Ovary (tissue), 9 donors: ENCODE measurements around the gene SYNGR4. TPM values are rescaled to one million over a fixed set of nuclear protein-coding genes. Genes with fewer than 3 reads are reported as not detected.

ENCODE experiments used
- DNase-seq, 5 donors: peaks; one replicate each; pipeline ENCODE4 v3.0.0-alpha.2; 2019 to 2020
- H3K27ac ChIP-seq, 2 donors: fragments of 200-600 bp; one replicate each; pipeline versions ENCODE4 v1.5.1 to v1.8.0; 2019 to 2022
- H3K27me3 ChIP-seq: fragments of 200-600 bp; one replicate; pipeline ENCODE4 v1.8.0; 2022
- H3K36me3 ChIP-seq: fragments of 200-600 bp; sonication (generic); one replicate; pipeline ENCODE4 v1.5.1; 2019
- H3K4me1 ChIP-seq: one replicate; pipeline ENCODE4 v1.8.1; 2013; ENCODE audit warnings: mild to moderate bottlenecking, moderate library complexity; ENCODE audit not compliant: insufficient read depth
- H3K4me3 ChIP-seq: fragments of 200-600 bp; sonication (generic); one replicate; pipeline ENCODE4 v1.5.1; 2017
- H3K9me3 ChIP-seq, 2 donors: fragments of 200-600 bp in 1 of 2; sonication (generic) in 1 of 2; one replicate each; pipeline versions ENCODE4 v1.5.1 to v1.8.1; 2013 to 2019; ENCODE audit warnings: mild to moderate bottlenecking in 1 of 2, moderate library complexity in 1 of 2
- CTCF ChIP-seq, 3 donors: fragments of 450-650 bp in 2 of 3; fragments of 200-600 bp in 1 of 3; IDR thresholded peaks; one replicate each; pipeline versions ENCODE4 v1.5.1 to v1.8.0; 2016 to 2022; ENCODE audit warnings: antibody characterized with exemption in 3 of 3, mild to moderate bottlenecking in 1 of 3
- EP300 ChIP-seq: sonication (generic); formaldehyde crosslinking; IDR thresholded peaks from one replicate; pipeline ENCODE4 v1.6.1; 2017; ENCODE audit warnings: antibody characterized with exemption
- POLR2A ChIP-seq: fragments of 450-650 bp; IDR thresholded peaks from one replicate; pipeline ENCODE4 v1.6.1; 2017; ENCODE audit warnings: antibody characterized with exemption, mild to moderate bottlenecking, moderate library complexity
- WGBS, 3 donors: extraction: QIAGEN DNeasy Blood & Tissue Kit in 1 of 3; methylation state at CpG; one replicate each; pipeline versions ENCODE4 v1.1.5 to v1.1.7; 2013 to 2017; 5-methylcytosine and 5-hydroxymethylcytosine counted together
- intact Hi-C, 4 donors: fragments of 100-400 bp; cut with DNase I; formaldehyde crosslinking; loops; one replicate each; pipeline versions ENCODE4 v1.11.0 to v1.15.1; 2022 to 2023
- polyA plus RNA-seq, 2 donors: library from polyadenylated mRNA; stranded (reverse); fragments of 200-250 nt in 1 of 2; fragments of 350-450 nt in 1 of 2; fragmentation: Illumina TruSeq in 1 of 2; extraction: RNeasy Lipid Tissue Mini Kit (QIAGEN cat#74804) in 1 of 2; gene quantifications; one replicate each; pipeline ENCODE4 v1.2.3, GENCODE V29; 2013 to 2014
- total RNA-seq, 7 donors: library from RNA; depleted of rRNA in 2 of 7; stranded (reverse); fragments of >200 nt in 2 of 7; fragmentation: NEBNext Ultra II Directional in 3 of 7; extraction: Animal tissue kit (Norgen Biotek cat#: 25700) in 3 of 7; gene quantifications; one replicate each; pipeline versions ENCODE4 v1.1.0 to v1.2.4, GENCODE V29; 2016 to 2023
- donor health status: DM: no; HTN: no; CAD: no; lungs with moderate emphysema.
- donor health status: DM: no; HTN: no; CAD: no.
- donor health status: Bipolar disorder and iron deficiency.
- donor health status: DM: yes; HTN: yes; CAD: no.
- donor health status: DM: no; HTN: no; CAD: no.
- donor health status: DM: yes; HTN: yes; CAD: no.

SYNGR4 gene
- total and polyA plus RNA-seq, 9 donors, result not detected

- no peak for DNase-seq
- TF ChIP-seq CTCF (IDR thresholded peaks at IDR 0.05), result no peak
- H3K9me3 ChIP-seq, result peaks cover 0 to 4% of the 10 kb centered on the region in 2 donors
- intact Hi-C loops, result no loop called here
- WGBS, 3 donors, result 82 to 87% (median 85%) methylated on average over 13 of the region's 13 CpGs
- no peaks in the 10 kb centered on the region for H3K27me3 ChIP-seq
- H3K4me1 ChIP-seq, result no peaks in the 10 kb centered on the region
- no peak overlapping the region for H3K27ac ChIP-seq
- H3K36me3 ChIP-seq, result no peaks in the 10 kb centered on the region
- no peak overlapping the region for H3K4me3 ChIP-seq
Measured at GRCh38 chr19:48405850-48406249, 41.7 kb downstream of the SYNGR4 start.

- WGBS, 3 donors, result 65 to 68% (median 65%) methylated on average over 24 of the region's 24 CpGs
- no peaks in the 10 kb centered on the region for H3K4me1 ChIP-seq
- no peaks in the 10 kb centered on the region for H3K9me3 ChIP-seq
- DNase-seq, result no peak
- no peak overlapping the region for H3K4me3 ChIP-seq
- H3K36me3 ChIP-seq, result no peaks in the 10 kb centered on the region
- no peak for TF ChIP-seq POLR2A
- TF ChIP-seq EP300, result no peak
- TF ChIP-seq CTCF (IDR thresholded peaks at IDR 0.05), result no peak
- intact Hi-C loops, result no loop called here
- H3K27me3 ChIP-seq, result no peaks in the 10 kb centered on the region
- no peak overlapping the region for H3K27ac ChIP-seq
Measured at GRCh38 chr19:48413879-48414587, 49.9 kb downstream of the SYNGR4 start.

GRCh38 chr19:48415395-48415794 is 51.2 kb downstream of the SYNGR4 start:
- Histone ChIP-seq H3K4me3 (no peak overlapping the region), H3K27me3 (no peaks in the 10 kb centered on the region), H3K27ac (no peak overlapping the region), H3K9me3 (no peaks in the 10 kb centered on the region), H3K4me1 (no peaks in the 10 kb centered on the region), H3K36me3 (no peaks in the 10 kb centered on the region)
- intact Hi-C loops, result no loop called here
- 36 to 40% (median 36%) methylated on average over 14 of the region's 14 CpGs for WGBS, 3 donors
- TF ChIP-seq EP300 (no peak), POLR2A (no peak), CTCF (IDR thresholded peaks at IDR 0.05) (no peak)
- peak in 3 of 5 donors; percentile 28 to 51 (median 38) for DNase-seq

GRCh38 chr19:48415806-48416221 is 51.6 kb downstream of the SYNGR4 start:
- no peaks in the 10 kb centered on the region for H3K27me3 ChIP-seq
- DNase-seq, result no peak
- H3K27ac ChIP-seq, result no peak overlapping the region
- 54 to 66% (median 65%) methylated on average over 30 of the region's 30 CpGs for WGBS, 3 donors
- TF ChIP-seq CTCF (IDR thresholded peaks at IDR 0.05) (no peak), EP300 (no peak), POLR2A (no peak)
- H3K4me3 ChIP-seq, result no peak overlapping the region
- H3K9me3 ChIP-seq, result no peaks in the 10 kb centered on the region
- intact Hi-C loops, result no loop called here
- no peaks in the 10 kb centered on the region for H3K4me1 ChIP-seq
- no peaks in the 10 kb centered on the region for H3K36me3 ChIP-seq
